ENCODE results near the gene KLRG1. TPM values are rescaled to one million over a fixed set of nuclear protein-coding genes. Genes with fewer than 3 reads are reported as not detected.
A peak's percentile ranks its signal among the peaks of the same experiment; 100 is the strongest.

KLRG1 gene
- polyA plus RNA-seq, 1 donor from 2014 or later: 4.7 TPM

DNA sequence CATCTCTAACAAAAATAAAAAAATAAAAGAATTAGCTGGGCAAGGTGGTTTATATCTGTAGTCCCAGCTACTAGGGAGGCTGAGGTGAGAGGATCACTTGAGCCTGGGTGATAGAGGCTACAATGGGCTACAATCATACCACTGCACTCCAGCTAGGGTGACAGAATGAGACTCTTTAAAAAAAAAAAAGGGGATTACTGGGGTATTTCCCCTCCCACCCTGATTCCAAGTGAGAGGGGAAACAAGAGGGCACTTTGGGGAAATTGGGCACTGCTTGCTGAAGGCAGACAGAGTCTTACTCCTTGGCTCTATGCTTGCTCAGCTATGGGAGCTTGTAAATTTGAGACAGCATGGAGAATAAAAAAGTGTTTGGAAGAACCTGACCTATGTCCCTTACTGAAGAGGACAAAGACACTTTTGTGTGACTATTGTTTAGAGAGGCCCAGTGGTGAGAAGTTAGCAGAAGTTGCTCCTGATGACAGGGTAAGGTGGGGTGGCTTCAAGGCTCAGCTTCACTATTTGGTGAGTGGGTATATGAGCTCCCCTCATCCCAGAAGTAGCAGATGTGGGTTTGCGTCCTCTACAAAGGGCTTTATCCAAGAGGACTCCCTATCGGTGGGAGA, 44.0 kb downstream of the KLRG1 start:
- Histone ChIP-seq H3K36me3 (ENCODE audit: insufficient read depth, low read length) (no peaks in the 10 kb centered on the region), H3K9ac (ENCODE audit: low read length) (no peak overlapping the region), H3K9me2 (ENCODE audit: insufficient read depth, low read length) (no peaks in the 10 kb centered on the region), H3K79me2 (replicated peaks; ENCODE audit: insufficient read depth, low read length) (no peaks in the 10 kb centered on the region), H4K20me1 (ENCODE audit: insufficient read depth) (no peaks in the 10 kb centered on the region), H3K4me3 (ENCODE audit: low read length) (peak overlapping the region; percentile 29), H3K4me2 (ENCODE audit: low read length) (no peak overlapping the region), H3K27me3 (ENCODE audit: insufficient read depth, low read depth, low read length) (no peaks in the 10 kb centered on the region), H3F3A (ENCODE audit: insufficient read depth, low read length, poor library complexity, severe bottlenecking) (no peaks in the 10 kb centered on the region), H2AFZ (ENCODE audit: low read depth, low read length) (no peak overlapping the region), H3K27ac (ENCODE audit: low read length) (peak overlapping the region; percentile 53), H3K9me3 (ENCODE audit: low read length) (no peaks in the 10 kb centered on the region)
- TF ChIP-seq TAF1 (IDR thresholded peaks at IDR 0.05; ENCODE audit: low read depth): no peak
- TF ChIP-seq SMC3 (conservative IDR thresholded peaks at IDR 0.05; ENCODE audit: poor library complexity): no peak
- TF ChIP-seq EZH2 (IDR thresholded peaks at IDR 0.05; ENCODE audit: borderline replicate concordance, insufficient read depth, low read length, poor library complexity, severe bottlenecking): no peak
- TF ChIP-seq, protein P1, sequence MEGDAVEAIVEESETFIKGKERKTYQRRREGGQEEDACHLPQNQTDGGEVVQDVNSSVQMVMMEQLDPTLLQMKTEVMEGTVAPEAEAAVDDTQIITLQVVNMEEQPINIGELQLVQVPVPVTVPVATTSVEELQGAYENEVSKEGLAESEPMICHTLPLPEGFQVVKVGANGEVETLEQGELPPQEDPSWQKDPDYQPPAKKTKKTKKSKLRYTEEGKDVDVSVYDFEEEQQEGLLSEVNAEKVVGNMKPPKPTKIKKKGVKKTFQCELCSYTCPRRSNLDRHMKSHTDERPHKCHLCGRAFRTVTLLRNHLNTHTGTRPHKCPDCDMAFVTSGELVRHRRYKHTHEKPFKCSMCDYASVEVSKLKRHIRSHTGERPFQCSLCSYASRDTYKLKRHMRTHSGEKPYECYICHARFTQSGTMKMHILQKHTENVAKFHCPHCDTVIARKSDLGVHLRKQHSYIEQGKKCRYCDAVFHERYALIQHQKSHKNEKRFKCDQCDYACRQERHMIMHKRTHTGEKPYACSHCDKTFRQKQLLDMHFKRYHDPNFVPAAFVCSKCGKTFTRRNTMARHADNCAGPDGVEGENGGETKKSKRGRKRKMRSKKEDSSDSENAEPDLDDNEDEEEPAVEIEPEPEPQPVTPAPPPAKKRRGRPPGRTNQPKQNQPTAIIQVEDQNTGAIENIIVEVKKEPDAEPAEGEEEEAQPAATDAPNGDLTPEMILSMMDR (IDR thresholded peaks at IDR 0.05; ENCODE audit: poor library complexity, severe bottlenecking): no peak
- TF ChIP-seq, protein P2, sequence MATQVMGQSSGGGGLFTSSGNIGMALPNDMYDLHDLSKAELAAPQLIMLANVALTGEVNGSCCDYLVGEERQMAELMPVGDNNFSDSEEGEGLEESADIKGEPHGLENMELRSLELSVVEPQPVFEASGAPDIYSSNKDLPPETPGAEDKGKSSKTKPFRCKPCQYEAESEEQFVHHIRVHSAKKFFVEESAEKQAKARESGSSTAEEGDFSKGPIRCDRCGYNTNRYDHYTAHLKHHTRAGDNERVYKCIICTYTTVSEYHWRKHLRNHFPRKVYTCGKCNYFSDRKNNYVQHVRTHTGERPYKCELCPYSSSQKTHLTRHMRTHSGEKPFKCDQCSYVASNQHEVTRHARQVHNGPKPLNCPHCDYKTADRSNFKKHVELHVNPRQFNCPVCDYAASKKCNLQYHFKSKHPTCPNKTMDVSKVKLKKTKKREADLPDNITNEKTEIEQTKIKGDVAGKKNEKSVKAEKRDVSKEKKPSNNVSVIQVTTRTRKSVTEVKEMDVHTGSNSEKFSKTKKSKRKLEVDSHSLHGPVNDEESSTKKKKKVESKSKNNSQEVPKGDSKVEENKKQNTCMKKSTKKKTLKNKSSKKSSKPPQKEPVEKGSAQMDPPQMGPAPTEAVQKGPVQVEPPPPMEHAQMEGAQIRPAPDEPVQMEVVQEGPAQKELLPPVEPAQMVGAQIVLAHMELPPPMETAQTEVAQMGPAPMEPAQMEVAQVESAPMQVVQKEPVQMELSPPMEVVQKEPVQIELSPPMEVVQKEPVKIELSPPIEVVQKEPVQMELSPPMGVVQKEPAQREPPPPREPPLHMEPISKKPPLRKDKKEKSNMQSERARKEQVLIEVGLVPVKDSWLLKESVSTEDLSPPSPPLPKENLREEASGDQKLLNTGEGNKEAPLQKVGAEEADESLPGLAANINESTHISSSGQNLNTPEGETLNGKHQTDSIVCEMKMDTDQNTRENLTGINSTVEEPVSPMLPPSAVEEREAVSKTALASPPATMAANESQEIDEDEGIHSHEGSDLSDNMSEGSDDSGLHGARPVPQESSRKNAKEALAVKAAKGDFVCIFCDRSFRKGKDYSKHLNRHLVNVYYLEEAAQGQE (IDR thresholded peaks at IDR 0.05; ENCODE audit: borderline replicate concordance): no peak
- no peak for TF ChIP-seq MXI1 (conservative IDR thresholded peaks at IDR 0.05; ENCODE audit: poor library complexity, severe bottlenecking)
- no peak for TF ChIP-seq EP300 (conservative IDR thresholded peaks at IDR 0.05; ENCODE audit: poor library complexity, severe bottlenecking)
- TF ChIP-seq POLR2AphosphoS5 (IDR thresholded peaks at IDR 0.05): no peak
- TF ChIP-seq RAD21 (conservative IDR thresholded peaks at IDR 0.05): no peak

DNA sequence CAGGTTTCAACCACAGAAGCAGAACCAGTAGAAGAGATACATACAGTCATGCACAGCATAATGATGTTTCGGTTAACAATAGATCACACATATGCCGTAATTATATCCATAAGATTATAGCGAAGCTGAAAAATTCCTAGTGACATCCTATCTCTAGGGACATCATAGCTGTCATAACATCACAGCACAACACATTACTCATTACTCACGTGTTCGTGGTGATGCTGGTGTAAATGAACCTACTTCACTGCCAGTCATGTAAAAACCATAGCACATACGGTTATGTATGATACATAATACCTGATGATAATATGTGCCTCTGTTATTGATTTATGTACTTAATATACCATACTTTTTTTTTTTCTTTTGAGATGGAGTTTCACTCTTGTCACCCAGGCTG, 44.7 kb downstream of the KLRG1 start:
- no peak for TF ChIP-seq RAD21 (conservative IDR thresholded peaks at IDR 0.05)
- peak; percentile 76 for TF ChIP-seq EP300 (conservative IDR thresholded peaks at IDR 0.05; ENCODE audit: poor library complexity, severe bottlenecking)
- TF ChIP-seq, protein P2 (IDR thresholded peaks at IDR 0.05; ENCODE audit: borderline replicate concordance): peak; percentile 62
- TF ChIP-seq POLR2AphosphoS5 (IDR thresholded peaks at IDR 0.05): peak; percentile 93
- no peak for TF ChIP-seq EZH2 (IDR thresholded peaks at IDR 0.05; ENCODE audit: borderline replicate concordance, insufficient read depth, low read length, poor library complexity, severe bottlenecking)
- no peaks in the 10 kb centered on the region for H3K9me3 ChIP-seq (ENCODE audit: low read length)
- no peaks in the 10 kb centered on the region for H3K79me2 ChIP-seq (replicated peaks; ENCODE audit: insufficient read depth, low read length)
- H3K9me2 ChIP-seq (ENCODE audit: insufficient read depth, low read length): no peaks in the 10 kb centered on the region
- no peaks in the 10 kb centered on the region for H3K36me3 ChIP-seq (ENCODE audit: insufficient read depth, low read length)
- no peak overlapping the region for H2AFZ ChIP-seq (ENCODE audit: low read depth, low read length)
- no peaks in the 10 kb centered on the region for H3F3A ChIP-seq (ENCODE audit: insufficient read depth, low read length, poor library complexity, severe bottlenecking)
- H3K4me3 ChIP-seq (ENCODE audit: low read length): peak overlapping the region; percentile 29
- peak overlapping the region; percentile 53 for H3K27ac ChIP-seq (ENCODE audit: low read length)
- no peak overlapping the region for H3K4me2 ChIP-seq (ENCODE audit: low read length)
- H3K27me3 ChIP-seq (ENCODE audit: insufficient read depth, low read depth, low read length): no peaks in the 10 kb centered on the region
- H3K9ac ChIP-seq (ENCODE audit: low read length): no peak overlapping the region
- no peaks in the 10 kb centered on the region for H4K20me1 ChIP-seq (ENCODE audit: insufficient read depth)

All from neural cell (in vitro differentiated cells).